PC-9 (cell line): ENCODE measurements around the gene NR4A1. TPM values are rescaled to one million over a fixed set of nuclear protein-coding genes. Genes with fewer than 3 reads are reported as not detected.

Experiments used
- BruUV-seq: library from RNA; stranded (reverse); fragments of 400-500 nt; replicated peaks from 2 replicates; lab custom pipeline; 2021; lab: Mats Ljungman, UMichigan
- CTCF ChIA-PET: fragments of 300-600 bp; sonication (Branson Sonifier 250); formaldehyde crosslinking; loops from one replicate; lab custom pipeline; 2022; ENCODE audit warnings: antibody characterized with exemption; lab: Charles Lee
- POLR2A ChIA-PET: fragments of 300-600 bp; sonication (Branson Sonifier 250); formaldehyde crosslinking; loops from one replicate; lab custom pipeline; 2022; ENCODE audit warnings: antibody characterized with exemption; ENCODE audit not compliant: unreplicated experiment; lab: Charles Lee
- DNase-seq, 2 experiments: peaks; one replicate each; pipeline versions ENCODE4 v3.0.0 to v3.0.0-alpha.2; 2015 to 2022; ENCODE audit warnings: mixed read lengths in 1 of 2
- H2AFZ ChIP-seq: fragments of 200-600 bp; sonication (generic); 2 replicates; pipeline ENCODE4 v1.8.1; 2017; ENCODE audit warnings: antibody characterized with exemption
- H3F3A ChIP-seq: fragments of 200-600 bp; sonication (generic); 2 replicates; pipeline ENCODE4 v1.8.1; 2017; ENCODE audit warnings: antibody characterized with exemption, mild to moderate bottlenecking, low read depth; ENCODE audit not compliant: insufficient read depth
- H3K27ac ChIP-seq: fragments of 200-600 bp; sonication (generic); 2 replicates; pipeline ENCODE4 v1.6.1; 2016; ENCODE audit warnings: mixed run types
- H3K27me3 ChIP-seq: fragments of 200-600 bp; sonication (generic); 2 replicates; pipeline ENCODE4 v1.6.1; 2016; ENCODE audit warnings: low read depth, mixed run types; ENCODE audit not compliant: insufficient read depth
- H3K36me3 ChIP-seq: fragments of 200-600 bp; sonication (generic); 2 replicates; pipeline ENCODE4 v1.6.1; 2016; ENCODE audit warnings: low read depth, mixed run types
- H3K4me1 ChIP-seq: fragments of 200-600 bp; sonication (generic); replicated peaks from 2 replicates; pipeline ENCODE4 v1.6.1; 2016; ENCODE audit warnings: mixed run types; ENCODE audit not compliant: insufficient read depth
- H3K4me2 ChIP-seq: fragments of 200-600 bp; sonication (generic); 2 replicates; pipeline ENCODE4 v1.6.1; 2017; ENCODE audit warnings: mixed run types
- H3K4me3 ChIP-seq: fragments of 200-600 bp; sonication (generic); 2 replicates; pipeline ENCODE4 v1.6.1; 2016; ENCODE audit warnings: mixed run types
- H3K79me2 ChIP-seq: fragments of 200-600 bp; sonication (generic); 2 replicates; pipeline ENCODE4 v1.6.1; 2017; ENCODE audit warnings: low read depth, mixed run types
- H3K9me2 ChIP-seq: fragments of 200-600 bp; sonication (generic); 2 replicates; pipeline ENCODE4 v1.8.1; 2017; ENCODE audit warnings: mild to moderate bottlenecking; ENCODE audit not compliant: insufficient read depth
- H3K9me3 ChIP-seq: fragments of 200-600 bp; sonication (generic); 2 replicates; pipeline ENCODE4 v1.8.1; 2016; ENCODE audit warnings: low read depth; ENCODE audit not compliant: insufficient read depth
- H4K20me1 ChIP-seq: fragments of 200-600 bp; sonication (generic); 2 replicates; pipeline ENCODE4 v1.8.1; 2017; ENCODE audit not compliant: insufficient read depth
- EZH2 ChIP-seq: fragments of 200-600 bp; sonication (generic); IDR thresholded peaks from 2 replicates; pipeline ENCODE4 v1.8.0; 2017; ENCODE audit warnings: antibody characterized with exemption, low read depth
- intact Hi-C: fragments of 100-400 bp; cut with micrococcal nuclease; formaldehyde crosslinking; loops from one replicate; pipeline ENCODE4 v1.10.0; 2022; ENCODE audit not compliant: unreplicated experiment
- total RNA-seq: library from RNA; stranded (reverse); gene quantifications from 2 replicates; pipeline ENCODE4 v1.2.3, GENCODE V29; 2021
- TF ChIP-seq, protein P1 (sequence below): fragments of 200-600 bp; sonication (generic); conservative IDR thresholded peaks from 2 replicates; pipeline ENCODE4 v1.6.1; 2017; ENCODE audit warnings: mixed run types, antibody characterized with exemption, mild to moderate bottlenecking, moderate library complexity

The NR4A1 gene
- total RNA-seq, 1 experiment from 2014 or later = 6.5 TPM

DNA sequence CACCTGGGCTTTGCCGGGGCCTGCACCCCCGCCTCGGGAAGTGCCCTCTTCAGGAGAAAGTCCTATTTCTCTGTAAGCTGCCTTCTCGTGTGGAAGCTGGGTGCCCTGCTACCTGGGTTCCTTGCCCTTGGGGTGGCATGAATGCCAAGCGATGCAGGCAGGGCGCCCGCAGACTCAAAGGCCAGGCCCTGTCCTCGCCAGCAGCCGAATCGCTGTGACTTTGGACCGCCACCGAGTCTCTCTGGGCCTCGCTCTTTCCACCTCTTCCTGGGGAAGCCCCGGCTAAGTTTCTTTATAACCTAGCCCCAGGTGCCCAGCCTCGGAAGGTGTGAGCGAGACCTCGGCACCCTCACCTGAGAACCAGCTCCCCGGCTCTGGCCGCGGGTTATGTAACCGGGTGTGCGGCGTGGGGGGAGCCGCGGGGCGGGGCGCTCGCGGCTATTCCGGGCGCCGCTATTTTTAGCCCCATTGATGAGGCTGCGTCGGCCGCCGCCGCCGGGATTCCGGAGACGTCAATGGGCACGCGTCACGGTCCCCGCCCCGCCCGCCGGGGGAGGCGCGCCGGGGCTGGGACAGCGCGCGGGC lies 14.6 kb upstream of the NR4A1 start:
- Histone ChIP-seq H3K27ac (no peak overlapping the region), H2AFZ (no peak overlapping the region), H3K36me3 (no peaks in the 10 kb centered on the region), H3K79me2 (no peaks in the 10 kb centered on the region), H3K9me2 (no peaks in the 10 kb centered on the region), H3K4me3 (peak overlapping the region; percentile 37; the same call in 1 of the 2 replicates), H4K20me1 (no peaks in the 10 kb centered on the region), H3F3A (peaks cover 34% of the 10 kb centered on the region; the same call in 1 of the 2 replicates), H3K4me2 (peak overlapping the region; percentile 68), H3K27me3 (no peaks in the 10 kb centered on the region; the same call in 1 of the 2 replicates), H3K4me1 (peaks cover 14% of the 10 kb centered on the region), H3K9me3 (no peaks in the 10 kb centered on the region)
- TF ChIP-seq, protein P1, sequence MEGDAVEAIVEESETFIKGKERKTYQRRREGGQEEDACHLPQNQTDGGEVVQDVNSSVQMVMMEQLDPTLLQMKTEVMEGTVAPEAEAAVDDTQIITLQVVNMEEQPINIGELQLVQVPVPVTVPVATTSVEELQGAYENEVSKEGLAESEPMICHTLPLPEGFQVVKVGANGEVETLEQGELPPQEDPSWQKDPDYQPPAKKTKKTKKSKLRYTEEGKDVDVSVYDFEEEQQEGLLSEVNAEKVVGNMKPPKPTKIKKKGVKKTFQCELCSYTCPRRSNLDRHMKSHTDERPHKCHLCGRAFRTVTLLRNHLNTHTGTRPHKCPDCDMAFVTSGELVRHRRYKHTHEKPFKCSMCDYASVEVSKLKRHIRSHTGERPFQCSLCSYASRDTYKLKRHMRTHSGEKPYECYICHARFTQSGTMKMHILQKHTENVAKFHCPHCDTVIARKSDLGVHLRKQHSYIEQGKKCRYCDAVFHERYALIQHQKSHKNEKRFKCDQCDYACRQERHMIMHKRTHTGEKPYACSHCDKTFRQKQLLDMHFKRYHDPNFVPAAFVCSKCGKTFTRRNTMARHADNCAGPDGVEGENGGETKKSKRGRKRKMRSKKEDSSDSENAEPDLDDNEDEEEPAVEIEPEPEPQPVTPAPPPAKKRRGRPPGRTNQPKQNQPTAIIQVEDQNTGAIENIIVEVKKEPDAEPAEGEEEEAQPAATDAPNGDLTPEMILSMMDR = no peak
- TF ChIP-seq EZH2 = no peak
- ChIA-PET CTCF (interaction anchor here (0.5 to 1.0 kb wide), 4 partner anchors 12 to 322 kb away, joined by 3 to 9 read pairs (median 4); partner anchors contain the start of gene ATG101), POLR2A (interaction anchor here (0.6 to 0.7 kb wide), 3 partner anchors 14 to 33 kb away, joined by 3 to 5 read pairs (median 4); partner anchors contain the start of genes ATG101 and NR4A1)
- intact Hi-C loops = loop anchor here (2.0 kb wide), 1 partner anchor 14 kb away; the partner anchor contains the start of gene NR4A1
- DNase-seq = peak; percentile 59 to 85
- no TSS peak for BruUV-seq

DNA sequence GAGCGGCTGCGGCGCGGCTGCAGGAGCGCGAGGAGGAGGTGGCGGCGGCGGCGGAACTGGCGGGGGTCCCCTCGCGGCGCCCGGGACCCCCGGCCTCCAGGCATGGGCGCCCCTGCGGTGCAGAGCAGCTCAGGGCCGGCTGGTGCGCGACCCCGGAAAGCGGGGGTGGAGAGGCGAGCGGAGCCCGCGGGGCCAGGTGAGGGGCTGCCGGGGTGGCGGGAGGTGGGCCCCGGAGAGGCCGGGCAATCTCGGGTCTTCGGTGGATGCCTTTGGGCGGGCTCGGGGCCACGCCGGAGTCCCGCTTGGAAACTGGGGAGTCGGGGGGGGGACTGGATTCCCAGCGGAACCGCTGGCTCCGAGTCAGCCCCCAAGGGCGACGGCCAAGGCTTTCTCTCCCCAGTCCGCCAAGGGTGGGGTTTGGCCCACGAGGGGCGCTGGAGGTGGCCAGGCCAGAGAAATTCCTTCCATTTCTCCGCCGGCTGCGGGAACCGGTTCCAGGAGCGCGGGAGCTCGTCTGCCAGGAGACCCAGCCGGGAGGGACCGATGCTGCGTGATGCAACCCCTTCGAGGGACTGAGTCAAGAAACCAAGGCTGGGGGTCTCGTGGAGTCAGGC lies 13.9 kb upstream of the NR4A1 start:
- ChIA-PET CTCF (interaction anchor here (0.5 to 0.7 kb wide), 3 partner anchors 12 to 322 kb away, joined by 3 to 4 read pairs (median 3); no protein-coding TSS in a partner anchor), POLR2A (interaction anchor here (0.6 kb wide), 3 partner anchors 18 to 1587 kb away, joined by 3 to 5 read pairs (median 3); partner anchors contain the start of gene ATG101)
- H2AFZ ChIP-seq = peak overlapping the region; percentile 79
- BruUV-seq = no TSS peak
- H3K27me3 ChIP-seq = no peaks in the 10 kb centered on the region; the same call in 1 of the 2 replicates
- H3K4me1 ChIP-seq = peaks cover 10% of the 10 kb centered on the region
- peaks cover 27% of the 10 kb centered on the region; the same call in 1 of the 2 replicates for H3F3A ChIP-seq
- peak overlapping the region; percentile 83 for H3K4me2 ChIP-seq
- H3K27ac ChIP-seq = no peak overlapping the region
- no peaks in the 10 kb centered on the region for H3K9me2 ChIP-seq
- intact Hi-C loops = loop anchor here (2.0 kb wide), 1 partner anchor 13 kb away; the partner anchor contains the start of gene NR4A1
- no peak for TF ChIP-seq EZH2
- TF ChIP-seq, protein P1 = no peak
- peak overlapping the region; percentile 60 for H3K4me3 ChIP-seq
- H3K36me3 ChIP-seq = no peaks in the 10 kb centered on the region
- no peaks in the 10 kb centered on the region for H4K20me1 ChIP-seq
- no peaks in the 10 kb centered on the region for H3K9me3 ChIP-seq
- peak in 1 of 2 experiments; percentile 48 for DNase-seq
- no peaks in the 10 kb centered on the region for H3K79me2 ChIP-seq

DNA sequence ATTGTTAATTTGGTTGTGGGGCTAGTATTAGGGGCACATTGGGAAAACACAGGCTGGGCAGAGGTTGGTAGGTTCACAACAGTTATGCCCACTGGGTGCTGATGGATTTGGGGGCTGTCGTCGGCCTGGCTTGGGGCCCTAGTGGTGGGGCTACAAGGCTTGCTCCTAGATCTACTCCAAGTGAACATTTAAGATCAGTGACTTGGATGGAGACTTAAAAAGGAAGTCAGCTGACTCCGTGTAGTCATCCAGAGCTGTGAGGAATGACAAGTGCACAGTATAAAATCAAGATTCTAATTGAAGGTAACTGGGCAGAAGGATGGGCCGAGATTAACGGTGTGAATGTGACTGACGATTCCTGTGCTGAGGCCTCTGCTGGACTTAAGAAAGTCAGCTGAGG lies 12.8 kb upstream of the NR4A1 start:
- H3K4me1 ChIP-seq = peaks cover 1% of the 10 kb centered on the region
- CTCF ChIA-PET = no interaction called here
- no peak for TF ChIP-seq EZH2
- TF ChIP-seq, protein P1 = no peak
- no peak overlapping the region for H3K4me3 ChIP-seq
- no peaks in the 10 kb centered on the region; the same call in 1 of the 2 replicates for H3K27me3 ChIP-seq
- peaks cover 23% of the 10 kb centered on the region; the same call in 1 of the 2 replicates for H3F3A ChIP-seq
- intact Hi-C loops = no loop called here
- BruUV-seq = TSS peak; percentile 35
- H4K20me1 ChIP-seq = no peaks in the 10 kb centered on the region
- no peak for DNase-seq
- H3K36me3 ChIP-seq = no peaks in the 10 kb centered on the region
- no peaks in the 10 kb centered on the region for H3K9me3 ChIP-seq
- no peaks in the 10 kb centered on the region for H3K9me2 ChIP-seq
- no peak overlapping the region for H2AFZ ChIP-seq
- no peak overlapping the region for H3K27ac ChIP-seq
- POLR2A ChIA-PET = no interaction called here
- peak overlapping the region; percentile 83 for H3K4me2 ChIP-seq
- no peaks in the 10 kb centered on the region for H3K79me2 ChIP-seq
